Esophagus squamous epithelium (tissue), 4 donors: Measurements from ENCODE around the gene DEFB131B.
"Not testable (repeated sequence)": the region's sequence is repeated elsewhere in the genome, so short reads cannot be mapped to it uniquely, and the experiment has no call there.

Experiments
- POLR2A ChIP-seq, 4 donors: fragments of 450-650 bp; IDR thresholded peaks; one replicate each; pipeline ENCODE4 v1.6.1; 2017; ENCODE audit warnings: antibody characterized with exemption in 4 of 4, mild to moderate bottlenecking in 4 of 4, moderate library complexity in 3 of 4
- TF ChIP-seq, protein P1 (sequence below), 6 experiments: fragments of 450-650 bp in 4 of 6; fragments of 200-600 bp in 2 of 6; sonication (generic) in 2 of 6; IDR thresholded peaks; one replicate each; pipeline ENCODE4 v1.5.1; 2016 to 2019; ENCODE audit warnings: antibody characterized with exemption in 6 of 6, mild to moderate bottlenecking in 4 of 6, moderate library complexity in 4 of 6

GRCh38 chr11:71889181-71889872 lies 11.1 kb downstream of the DEFB131B start:
- TF ChIP-seq, protein P1, sequence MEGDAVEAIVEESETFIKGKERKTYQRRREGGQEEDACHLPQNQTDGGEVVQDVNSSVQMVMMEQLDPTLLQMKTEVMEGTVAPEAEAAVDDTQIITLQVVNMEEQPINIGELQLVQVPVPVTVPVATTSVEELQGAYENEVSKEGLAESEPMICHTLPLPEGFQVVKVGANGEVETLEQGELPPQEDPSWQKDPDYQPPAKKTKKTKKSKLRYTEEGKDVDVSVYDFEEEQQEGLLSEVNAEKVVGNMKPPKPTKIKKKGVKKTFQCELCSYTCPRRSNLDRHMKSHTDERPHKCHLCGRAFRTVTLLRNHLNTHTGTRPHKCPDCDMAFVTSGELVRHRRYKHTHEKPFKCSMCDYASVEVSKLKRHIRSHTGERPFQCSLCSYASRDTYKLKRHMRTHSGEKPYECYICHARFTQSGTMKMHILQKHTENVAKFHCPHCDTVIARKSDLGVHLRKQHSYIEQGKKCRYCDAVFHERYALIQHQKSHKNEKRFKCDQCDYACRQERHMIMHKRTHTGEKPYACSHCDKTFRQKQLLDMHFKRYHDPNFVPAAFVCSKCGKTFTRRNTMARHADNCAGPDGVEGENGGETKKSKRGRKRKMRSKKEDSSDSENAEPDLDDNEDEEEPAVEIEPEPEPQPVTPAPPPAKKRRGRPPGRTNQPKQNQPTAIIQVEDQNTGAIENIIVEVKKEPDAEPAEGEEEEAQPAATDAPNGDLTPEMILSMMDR (IDR thresholded peaks at IDR 0.05), result not testable (repeated sequence)
- TF ChIP-seq POLR2A (IDR thresholded peaks at IDR 0.05), result not testable (repeated sequence)
